HCT116 (cell line): ENCODE data around the gene ADAMTS9.

Experiments used
- CEBPB ChIP-seq: IDR thresholded peaks from 2 replicates; pipeline ENCODE4 v1.6.1; 2012; ENCODE audit warnings: low read depth
- CTCF ChIP-seq, 3 experiments: fragments of 200-600 bp in 1 of 3; sonication (generic) in 1 of 3; IDR thresholded peaks in 2 of 3; conservative IDR thresholded peaks in 1 of 3; 2 replicates each; pipeline ENCODE4 v1.5.1; 2012 to 2017; ENCODE audit warnings: low read depth in 2 of 3, low read length in 2 of 3, antibody characterized with exemption in 1 of 3, borderline replicate concordance in 1 of 3, control low read depth in 1 of 3, mild to moderate bottlenecking in 1 of 3, mixed read lengths in 1 of 3, mixed run types in 1 of 3, moderate library complexity in 1 of 3; ENCODE audit not compliant: insufficient read depth in 1 of 3
- EGR1 ChIP-seq: IDR thresholded peaks from 2 replicates; pipeline ENCODE4 v1.6.1; 2012; ENCODE audit warnings: low read depth
- ELF1 ChIP-seq: IDR thresholded peaks from 2 replicates; pipeline ENCODE4 v1.6.1; 2012; ENCODE audit warnings: low read depth, borderline replicate concordance
- EZH2 ChIP-seq: fragments of 200-600 bp; sonication (generic); IDR thresholded peaks from 2 replicates; pipeline ENCODE4 v1.6.1; 2017; ENCODE audit warnings: antibody characterized with exemption, mixed run types
- EZH2phosphoT487 ChIP-seq: fragments of 200-600 bp; IDR thresholded peaks from 2 replicates; pipeline ENCODE4 v1.6.1; 2018; ENCODE audit warnings: antibody characterized with exemption, borderline replicate concordance
- FOSL1 ChIP-seq: IDR thresholded peaks from 2 replicates; pipeline ENCODE4 v1.6.1; 2012; ENCODE audit warnings: low read depth
- JUND ChIP-seq: IDR thresholded peaks from 2 replicates; pipeline ENCODE4 v1.6.1; 2012
- POLR2A ChIP-seq: IDR thresholded peaks from 2 replicates; pipeline ENCODE4 v1.7.0; 2011; ENCODE audit warnings: borderline replicate concordance; ENCODE audit not compliant: insufficient read depth, insufficient read length; ENCODE audit errors: extremely low read depth
- REST ChIP-seq: IDR thresholded peaks from 2 replicates; pipeline ENCODE4 v1.6.1; 2012; ENCODE audit warnings: low read depth
- YY1 ChIP-seq: IDR thresholded peaks from 2 replicates; pipeline ENCODE4 v1.6.1; 2011; ENCODE audit warnings: low read length, low read depth, moderate library complexity, mild to moderate bottlenecking; ENCODE audit not compliant: insufficient replicate concordance; ENCODE audit errors: extremely low read depth
- ZNF274 ChIP-seq: fragments of 200-500 bp; sonication (Bioruptor generic); IDR thresholded peaks from 2 replicates; pipeline ENCODE4 v1.6.1; 2014; ENCODE audit warnings: mild to moderate bottlenecking, low read depth, low read length, inconsistent platforms
- TF ChIP-seq, protein P1 (sequence below): IDR thresholded peaks from 2 replicates; pipeline ENCODE4 v1.6.1; 2012
- TF ChIP-seq, protein P2 (sequence below): IDR thresholded peaks from 2 replicates; pipeline ENCODE4 v1.6.1; 2011; ENCODE audit warnings: mild to moderate bottlenecking, low read length, moderate library complexity; ENCODE audit not compliant: insufficient replicate concordance; ENCODE audit errors: extremely low read depth

DNA sequence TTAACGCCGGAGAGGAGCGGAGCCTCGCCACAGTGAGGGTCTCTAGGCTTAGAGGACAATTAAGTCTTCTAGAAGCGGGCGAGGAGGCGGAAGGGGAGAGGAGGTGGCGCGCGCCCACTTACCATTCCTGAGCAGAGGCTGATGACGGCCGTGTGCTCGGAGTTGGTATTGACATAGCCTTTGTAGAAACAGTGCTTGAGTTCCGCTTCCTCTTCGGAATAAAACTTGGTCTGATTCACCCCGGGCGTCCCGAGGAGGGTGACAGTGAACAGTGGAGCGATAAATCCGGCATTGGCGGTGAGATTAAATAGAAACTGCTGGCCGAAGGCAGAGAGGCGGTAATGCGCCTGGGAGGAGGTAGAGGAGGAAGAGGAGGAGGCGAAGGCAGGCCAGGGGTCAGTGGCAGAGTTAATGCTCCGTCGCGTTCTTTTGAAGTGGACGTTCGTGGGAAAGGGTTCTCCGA lies 1.3 kb downstream of the ADAMTS9 start:
- TF ChIP-seq CTCF (IDR thresholded peaks at IDR 0.05 in 2 of 3, conservative IDR thresholded peaks at IDR 0.05 in 1 of 3; ENCODE audit: borderline replicate concordance in 1 of 3, insufficient read depth in 1 of 3, low read depth in 2 of 3, low read length in 2 of 3) (no peak), JUND (no peak), FOSL1 (no peak), POLR2A (no peak), YY1 (no peak), ELF1 (no peak), CEBPB (no peak), ZNF274 (no peak), EZH2phosphoT487 (no peak), REST (no peak), EZH2 (0 out of 2 replicates have a peak, but pooled peaks have one; percentile 14), EGR1 (no peak)
- TF ChIP-seq, protein P1, sequence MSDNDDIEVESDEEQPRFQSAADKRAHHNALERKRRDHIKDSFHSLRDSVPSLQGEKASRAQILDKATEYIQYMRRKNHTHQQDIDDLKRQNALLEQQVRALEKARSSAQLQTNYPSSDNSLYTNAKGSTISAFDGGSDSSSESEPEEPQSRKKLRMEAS, result no peak
- TF ChIP-seq, protein P2, sequence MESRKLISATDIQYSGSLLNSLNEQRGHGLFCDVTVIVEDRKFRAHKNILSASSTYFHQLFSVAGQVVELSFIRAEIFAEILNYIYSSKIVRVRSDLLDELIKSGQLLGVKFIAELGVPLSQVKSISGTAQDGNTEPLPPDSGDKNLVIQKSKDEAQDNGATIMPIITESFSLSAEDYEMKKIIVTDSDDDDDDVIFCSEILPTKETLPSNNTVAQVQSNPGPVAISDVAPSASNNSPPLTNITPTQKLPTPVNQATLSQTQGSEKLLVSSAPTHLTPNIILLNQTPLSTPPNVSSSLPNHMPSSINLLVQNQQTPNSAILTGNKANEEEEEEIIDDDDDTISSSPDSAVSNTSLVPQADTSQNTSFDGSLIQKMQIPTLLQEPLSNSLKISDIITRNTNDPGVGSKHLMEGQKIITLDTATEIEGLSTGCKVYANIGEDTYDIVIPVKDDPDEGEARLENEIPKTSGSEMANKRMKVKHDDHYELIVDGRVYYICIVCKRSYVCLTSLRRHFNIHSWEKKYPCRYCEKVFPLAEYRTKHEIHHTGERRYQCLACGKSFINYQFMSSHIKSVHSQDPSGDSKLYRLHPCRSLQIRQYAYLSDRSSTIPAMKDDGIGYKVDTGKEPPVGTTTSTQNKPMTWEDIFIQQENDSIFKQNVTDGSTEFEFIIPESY, result no peak
